ENCODE data around the gene CTXN1. TPM values are rescaled to one million over a fixed set of nuclear protein-coding genes. Genes with fewer than 3 reads are reported as not detected.

Gene CTXN1
- total and polyA plus RNA-seq, 8 donors = 0.67 to 5.1 (median 1.7) TPM

DNA sequence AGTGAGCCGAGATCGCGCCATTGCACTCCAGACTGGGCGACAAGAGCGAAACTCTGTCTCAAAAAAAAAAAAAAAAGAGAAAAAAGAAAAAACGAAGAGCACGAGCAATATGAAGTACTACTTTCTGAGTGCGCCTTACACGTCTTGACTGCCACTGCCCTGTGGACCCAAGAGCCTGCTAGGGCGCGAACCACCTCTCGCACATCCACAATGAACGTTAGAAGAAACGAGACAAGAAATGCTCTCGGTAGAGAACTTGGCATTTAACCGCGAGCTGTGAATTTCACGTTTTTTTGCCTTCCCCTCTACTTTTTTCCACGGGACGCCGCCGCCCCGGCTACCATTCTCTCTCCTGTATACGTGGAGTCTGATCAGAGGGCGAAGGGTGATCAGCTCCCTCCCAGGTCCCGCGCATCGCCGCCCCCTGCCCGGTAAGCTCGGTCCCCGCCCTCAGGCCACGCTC is 17.1 kb upstream of the CTXN1 start:
- Histone ChIP-seq H3K27ac (peak overlapping the region; percentile 96 to 99 (median 98)), H3K9me3 (no peaks in the 10 kb centered on the region), H3K27me3 (no peaks in the 10 kb centered on the region), H3K4me1 (peaks cover 3 to 14% (median 5%) of the 10 kb centered on the region in 3 donors), H3K36me3 (peaks cover 0 to 3% (median under 1%) of the 10 kb centered on the region in 3 donors), H3K4me3 (peak overlapping the region; percentile 60 to 99 (median 86))
- TF ChIP-seq, protein P1, sequence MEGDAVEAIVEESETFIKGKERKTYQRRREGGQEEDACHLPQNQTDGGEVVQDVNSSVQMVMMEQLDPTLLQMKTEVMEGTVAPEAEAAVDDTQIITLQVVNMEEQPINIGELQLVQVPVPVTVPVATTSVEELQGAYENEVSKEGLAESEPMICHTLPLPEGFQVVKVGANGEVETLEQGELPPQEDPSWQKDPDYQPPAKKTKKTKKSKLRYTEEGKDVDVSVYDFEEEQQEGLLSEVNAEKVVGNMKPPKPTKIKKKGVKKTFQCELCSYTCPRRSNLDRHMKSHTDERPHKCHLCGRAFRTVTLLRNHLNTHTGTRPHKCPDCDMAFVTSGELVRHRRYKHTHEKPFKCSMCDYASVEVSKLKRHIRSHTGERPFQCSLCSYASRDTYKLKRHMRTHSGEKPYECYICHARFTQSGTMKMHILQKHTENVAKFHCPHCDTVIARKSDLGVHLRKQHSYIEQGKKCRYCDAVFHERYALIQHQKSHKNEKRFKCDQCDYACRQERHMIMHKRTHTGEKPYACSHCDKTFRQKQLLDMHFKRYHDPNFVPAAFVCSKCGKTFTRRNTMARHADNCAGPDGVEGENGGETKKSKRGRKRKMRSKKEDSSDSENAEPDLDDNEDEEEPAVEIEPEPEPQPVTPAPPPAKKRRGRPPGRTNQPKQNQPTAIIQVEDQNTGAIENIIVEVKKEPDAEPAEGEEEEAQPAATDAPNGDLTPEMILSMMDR (IDR thresholded peaks at IDR 0.05) = no peak
- DNase-seq = no peak
- peak in 3 of 4 donors; percentile 13 to 20 (median 19) for ATAC-seq
- WGBS, 2 donors = 0 to 2% methylated on average over 33 of the region's 33 CpGs
- no peak for FAIRE-seq
- intact Hi-C loops (cut with DNase I) = no loop called here

DNA sequence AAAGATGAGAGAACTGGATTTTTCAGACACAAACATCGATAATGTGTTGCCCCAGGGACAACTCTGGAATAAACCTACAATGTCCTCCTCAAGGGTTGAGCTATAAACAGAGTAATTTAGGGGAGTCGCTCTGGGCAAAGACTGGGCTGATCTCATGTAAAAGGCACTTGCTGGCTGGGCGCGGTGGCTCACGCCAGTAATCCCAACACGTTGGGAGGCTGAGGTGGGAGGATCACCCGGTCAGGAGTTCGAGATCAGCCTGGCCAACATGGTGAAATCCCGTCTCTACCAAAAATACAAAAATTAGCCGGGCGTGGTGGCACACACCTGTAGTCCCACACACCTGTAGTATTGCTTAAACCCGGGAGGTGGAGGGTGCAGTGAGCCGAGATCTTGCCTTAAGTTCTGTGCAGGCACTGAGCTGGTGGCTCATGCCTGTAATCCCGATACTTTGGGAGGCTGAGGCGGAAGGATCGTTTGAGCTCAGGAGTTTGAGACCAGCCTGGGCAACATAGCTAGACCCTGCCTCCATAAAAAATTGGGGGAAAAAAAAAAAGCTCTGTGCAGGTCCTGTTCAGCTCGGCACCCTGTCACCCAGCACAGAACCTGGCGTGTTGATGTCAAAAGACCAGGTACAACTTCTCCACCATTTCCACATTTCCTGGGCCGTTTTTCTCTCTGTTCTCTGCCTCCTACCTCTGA is 16.1 kb upstream of the CTXN1 start:
- H3K4me1 ChIP-seq = peaks cover 3 to 14% (median 5%) of the 10 kb centered on the region in 3 donors
- H3K9me3 ChIP-seq = no peaks in the 10 kb centered on the region
- intact Hi-C loops (cut with DNase I) = no loop called here
- peak in 2 of 6 donors; percentile 13 to 33 for DNase-seq
- 86 to 88% methylated on average over 19 of the region's 19 CpGs for WGBS, 2 donors
- no peak for FAIRE-seq
- no peaks in the 10 kb centered on the region for H3K27me3 ChIP-seq
- ATAC-seq = no peak
- H3K36me3 ChIP-seq = peaks cover 2 to 13% (median 4%) of the 10 kb centered on the region in 3 donors
- peak overlapping the region in 2 of 4 donors; percentile 91 to 99 for H3K4me3 ChIP-seq
- TF ChIP-seq, protein P1 (IDR thresholded peaks at IDR 0.05) = no peak
- H3K27ac ChIP-seq = no peak overlapping the region

DNA sequence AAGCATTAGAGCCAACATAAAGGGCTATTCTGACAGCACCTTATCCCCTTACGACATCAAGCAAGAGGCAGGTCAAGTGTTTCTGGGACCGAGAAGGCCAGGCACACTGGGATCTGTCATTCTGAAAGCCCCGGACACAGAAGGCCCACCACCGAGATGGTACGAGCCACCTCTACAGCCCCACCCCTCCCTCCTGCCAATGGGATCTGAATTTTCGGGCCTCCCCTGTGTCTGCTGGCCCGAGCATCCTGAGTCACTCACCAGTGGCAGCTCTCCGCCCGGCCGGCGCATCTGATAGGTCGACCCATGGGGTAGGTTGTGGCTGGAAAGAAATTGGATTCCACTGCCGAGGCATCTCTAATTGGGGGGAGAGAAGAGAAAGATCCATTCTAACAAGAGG is 14.9 kb upstream of the CTXN1 start:
- peaks cover 5 to 18% (median 7%) of the 10 kb centered on the region in 3 donors for H3K36me3 ChIP-seq
- peak in 2 of 6 donors; percentile 24 to 54 for DNase-seq
- intact Hi-C loops (cut with DNase I) = no loop called here

DNA sequence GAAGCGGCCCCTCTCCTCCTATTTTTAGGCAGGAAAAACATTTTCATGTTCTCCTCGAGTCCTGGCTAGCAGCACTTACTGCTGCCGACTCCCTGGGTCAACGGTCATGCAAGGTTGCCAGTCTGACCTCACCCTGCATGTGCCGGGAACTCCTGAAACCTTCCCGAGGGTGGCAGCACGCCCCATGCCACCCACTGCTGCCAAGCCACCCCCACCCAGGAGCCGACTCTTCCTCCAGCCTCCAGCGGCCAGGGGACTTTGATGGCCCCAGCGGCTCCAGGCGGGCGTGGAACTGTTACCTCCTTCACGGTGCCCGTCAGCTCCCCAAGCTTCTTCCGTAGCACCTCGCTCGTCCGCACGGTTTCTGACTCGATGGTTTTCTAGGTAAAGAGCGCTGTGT is 8.8 kb upstream of the CTXN1 start:
- 91% methylated on average over 21 of the region's 21 CpGs for WGBS, 2 donors
- Histone ChIP-seq H3K36me3 (peaks cover 5 to 66% (median 43%) of the 10 kb centered on the region in 3 donors), H3K9me3 (no peaks in the 10 kb centered on the region), H3K4me3 (no peak overlapping the region), H3K27me3 (no peaks in the 10 kb centered on the region), H3K4me1 (no peaks in the 10 kb centered on the region), H3K27ac (no peak overlapping the region)
- intact Hi-C loops (cut with DNase I) = loop anchor here in 1 of 3 donors (5.0 kb wide), 1 partner anchor 202 kb away; the partner anchor contains the start of gene CLEC4G
- FAIRE-seq (no peak), DNase-seq (peak in 2 of 6 donors; percentile 21 to 58), ATAC-seq (peak in 1 of 4 donors; percentile 8)
- TF ChIP-seq, protein P1 (IDR thresholded peaks at IDR 0.05) = no peak

More for the DNA sequence above, 14.9 kb upstream of the CTXN1 start:
- no peak for ATAC-seq
- Histone ChIP-seq H3K9me3 (no peaks in the 10 kb centered on the region), H3K4me3 (no peak overlapping the region), H3K4me1 (peaks cover 3 to 14% (median 5%) of the 10 kb centered on the region in 3 donors), H3K27me3 (no peaks in the 10 kb centered on the region), H3K27ac (no peak overlapping the region)
- WGBS, 2 donors = 90 to 94% methylated on average over 13 of the region's 13 CpGs
- FAIRE-seq = no peak
- TF ChIP-seq, protein P1 (IDR thresholded peaks at IDR 0.05) = no peak
